Lower lobe of right lung (tissue), 2 donors: ENCODE data around the gene CHSY1. TPM values are rescaled to one million over a fixed set of nuclear protein-coding genes. Genes with fewer than 3 reads are reported as not detected.

Source experiments
- ATAC-seq, 2 donors: fragments of 200-7000 bp; cut with Tn5 transposase; one replicate each; pipeline ENCODE4 v1.9.1; 2020 to 2022; ENCODE audit warnings: mild to moderate bottlenecking in 2 of 2, moderate library complexity in 2 of 2
- DNase-seq: peaks from one replicate; pipeline ENCODE4 v3.0.0-alpha.2; 2020
- H3K27ac ChIP-seq: fragments of 200-600 bp; one replicate; pipeline ENCODE4 v1.8.0; 2022
- H3K27me3 ChIP-seq: fragments of 200-600 bp; one replicate; pipeline ENCODE4 v1.8.0; 2022; ENCODE audit warnings: low read depth
- H3K36me3 ChIP-seq: fragments of 200-600 bp; one replicate; pipeline ENCODE4 v1.8.0; 2022; ENCODE audit warnings: mild to moderate bottlenecking
- H3K4me1 ChIP-seq: fragments of 200-600 bp; one replicate; pipeline ENCODE4 v1.8.0; 2022
- H3K4me3 ChIP-seq: fragments of 200-600 bp; one replicate; pipeline ENCODE4 v1.8.0; 2022; ENCODE audit warnings: mild to moderate bottlenecking
- H3K9me3 ChIP-seq: fragments of 200-600 bp; one replicate; pipeline ENCODE4 v1.8.0; 2022
- intact Hi-C: fragments of 100-400 bp; cut with DNase I; formaldehyde crosslinking; loops from one replicate; pipeline ENCODE4 v1.11.0; 2022
- total RNA-seq: library from RNA; stranded (reverse); fragmentation: NEBNext Ultra II Directional; extraction: Animal tissue kit (Norgen Biotek cat#: 25700); gene quantifications from one replicate; pipeline ENCODE4 v1.2.1, GENCODE V29; 2021
- TF ChIP-seq, protein P1 (sequence below): fragments of 200-600 bp; IDR thresholded peaks from one replicate; pipeline ENCODE4 v1.8.0; 2022; ENCODE audit warnings: antibody characterized with exemption, mild to moderate bottlenecking
- donor health status: DM: no; HTN: yes; CAD: no; lungs with severe emphysema.

CHSY1 gene
- total RNA-seq, 1 donor from 2014 or later, result 25.6 TPM

DNA sequence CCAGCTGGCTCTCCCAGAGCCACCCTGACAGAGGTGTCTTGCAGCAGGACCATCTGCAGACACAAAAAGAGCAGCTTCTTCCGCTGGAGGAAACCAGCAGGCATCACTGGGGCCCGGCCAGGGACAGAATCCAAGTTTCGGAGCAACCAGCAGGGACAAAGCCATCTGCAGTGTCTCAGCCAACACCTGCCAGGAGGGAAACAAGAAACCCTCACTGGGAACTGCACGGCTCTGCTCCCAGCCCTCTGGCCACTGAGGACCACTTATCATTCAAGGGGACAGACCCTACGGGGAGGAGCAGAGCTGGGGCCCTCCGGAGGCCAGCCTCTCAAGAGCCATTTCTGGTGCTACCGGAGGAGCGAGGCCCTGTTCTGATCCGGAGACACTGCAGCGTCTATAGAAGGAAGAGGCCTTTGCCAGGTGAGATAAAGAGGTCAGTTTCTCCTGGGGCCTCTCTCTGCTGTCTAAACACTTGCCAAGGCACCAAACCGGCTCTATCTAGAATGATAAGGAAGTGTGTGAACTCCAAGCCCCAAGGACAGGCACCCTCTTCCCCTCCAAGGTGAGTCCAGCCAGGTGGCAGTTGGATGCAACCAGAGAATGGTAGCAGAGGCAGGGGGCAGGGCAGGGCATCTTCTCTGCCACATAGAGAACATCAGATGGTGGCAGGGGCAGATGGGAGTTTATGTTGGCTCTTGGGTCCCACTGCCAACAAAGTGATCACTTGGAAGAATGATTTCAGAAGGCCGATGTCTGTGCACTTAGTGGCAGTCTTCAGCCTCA lies 89.0 kb downstream of the CHSY1 start:
- no peak overlapping the region for H3K27ac ChIP-seq
- TF ChIP-seq, protein P1, sequence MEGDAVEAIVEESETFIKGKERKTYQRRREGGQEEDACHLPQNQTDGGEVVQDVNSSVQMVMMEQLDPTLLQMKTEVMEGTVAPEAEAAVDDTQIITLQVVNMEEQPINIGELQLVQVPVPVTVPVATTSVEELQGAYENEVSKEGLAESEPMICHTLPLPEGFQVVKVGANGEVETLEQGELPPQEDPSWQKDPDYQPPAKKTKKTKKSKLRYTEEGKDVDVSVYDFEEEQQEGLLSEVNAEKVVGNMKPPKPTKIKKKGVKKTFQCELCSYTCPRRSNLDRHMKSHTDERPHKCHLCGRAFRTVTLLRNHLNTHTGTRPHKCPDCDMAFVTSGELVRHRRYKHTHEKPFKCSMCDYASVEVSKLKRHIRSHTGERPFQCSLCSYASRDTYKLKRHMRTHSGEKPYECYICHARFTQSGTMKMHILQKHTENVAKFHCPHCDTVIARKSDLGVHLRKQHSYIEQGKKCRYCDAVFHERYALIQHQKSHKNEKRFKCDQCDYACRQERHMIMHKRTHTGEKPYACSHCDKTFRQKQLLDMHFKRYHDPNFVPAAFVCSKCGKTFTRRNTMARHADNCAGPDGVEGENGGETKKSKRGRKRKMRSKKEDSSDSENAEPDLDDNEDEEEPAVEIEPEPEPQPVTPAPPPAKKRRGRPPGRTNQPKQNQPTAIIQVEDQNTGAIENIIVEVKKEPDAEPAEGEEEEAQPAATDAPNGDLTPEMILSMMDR, result no peak
- peak; percentile 71 for DNase-seq
- no peaks in the 10 kb centered on the region for H3K36me3 ChIP-seq
- H3K4me3 ChIP-seq, result no peak overlapping the region
- peaks cover 27% of the 10 kb centered on the region for H3K9me3 ChIP-seq
- H3K4me1 ChIP-seq, result peaks cover 26% of the 10 kb centered on the region
- intact Hi-C loops, result no loop called here
- H3K27me3 ChIP-seq, result no peaks in the 10 kb centered on the region
- ATAC-seq, result peak in 1 of 2 donors; percentile 44

DNA sequence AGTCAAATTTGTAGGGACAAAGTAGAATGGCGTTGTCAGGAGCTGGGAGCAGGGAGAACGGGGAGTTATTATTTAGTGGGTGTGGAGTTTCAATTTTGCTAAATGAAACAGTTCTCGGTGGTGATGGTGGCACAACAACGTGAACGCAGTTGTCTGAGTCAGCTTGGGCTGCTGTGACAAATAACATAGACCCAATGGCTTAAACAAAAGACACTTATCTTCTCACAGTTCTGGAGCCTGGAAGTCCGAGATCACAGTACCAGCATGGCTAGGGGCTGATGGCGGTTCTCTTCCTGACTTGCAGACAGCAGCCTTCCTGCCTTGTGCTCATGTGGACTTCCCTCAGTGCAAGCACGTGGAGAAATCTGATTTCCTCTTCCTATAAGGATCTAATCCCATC lies 90.2 kb downstream of the CHSY1 start:
- H3K36me3 ChIP-seq, result no peaks in the 10 kb centered on the region
- TF ChIP-seq, protein P1, result no peak
- peaks cover 23% of the 10 kb centered on the region for H3K9me3 ChIP-seq
- H3K27ac ChIP-seq, result no peak overlapping the region
- ATAC-seq, result no peak
- peak; percentile 3 for DNase-seq
- H3K4me1 ChIP-seq, result peaks cover 14% of the 10 kb centered on the region
- no peak overlapping the region for H3K4me3 ChIP-seq
- H3K27me3 ChIP-seq, result no peaks in the 10 kb centered on the region
- intact Hi-C loops, result no loop called here

DNA sequence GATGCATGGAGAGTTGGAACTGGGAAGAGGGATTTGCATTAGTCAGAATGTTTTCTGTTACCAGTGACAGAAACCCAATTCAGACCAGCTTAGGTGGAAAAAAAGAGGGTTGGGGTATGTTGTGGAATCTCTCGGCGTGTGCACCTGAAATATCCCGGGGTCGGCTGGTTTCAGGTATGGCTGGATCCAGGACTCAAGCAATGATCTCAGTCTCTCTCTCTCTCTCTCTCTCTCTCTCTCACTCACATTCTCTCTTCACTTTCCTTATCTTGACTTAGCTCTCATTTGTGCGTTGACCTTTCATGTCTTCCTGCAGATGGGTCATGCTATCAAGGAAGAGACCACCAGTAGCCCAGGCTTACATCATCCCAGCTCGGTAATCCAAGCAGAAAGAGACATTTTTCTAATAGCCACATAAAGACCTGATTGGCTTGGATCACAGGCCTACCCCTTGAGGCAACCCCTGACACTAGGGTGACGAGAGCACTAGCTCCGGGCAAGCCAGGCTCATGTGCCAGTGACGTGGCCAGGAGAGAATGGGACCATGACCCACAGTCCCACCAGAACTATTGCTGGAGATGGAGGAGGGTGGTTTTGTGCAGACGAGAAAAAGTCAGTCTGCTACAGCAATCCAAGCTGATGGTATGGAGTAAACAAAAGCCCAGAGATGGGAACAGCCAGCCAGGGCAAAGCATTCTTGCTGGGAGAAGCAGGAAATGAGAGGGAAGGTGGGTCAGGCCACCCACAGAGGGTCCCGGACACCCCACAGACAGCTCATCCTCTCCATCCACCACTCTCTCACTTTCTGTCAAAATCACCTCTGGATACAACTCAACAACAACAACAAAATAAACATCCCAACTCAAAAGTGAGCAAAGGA lies 91.7 kb downstream of the CHSY1 start:
- Histone ChIP-seq H3K4me3 (no peak overlapping the region), H3K9me3 (peaks cover 8% of the 10 kb centered on the region), H3K27me3 (no peaks in the 10 kb centered on the region), H3K27ac (no peak overlapping the region), H3K4me1 (peaks cover 14% of the 10 kb centered on the region), H3K36me3 (no peaks in the 10 kb centered on the region)
- intact Hi-C loops, result no loop called here
- TF ChIP-seq, protein P1, result no peak
- no peak for DNase-seq
- no peak for ATAC-seq

DNA sequence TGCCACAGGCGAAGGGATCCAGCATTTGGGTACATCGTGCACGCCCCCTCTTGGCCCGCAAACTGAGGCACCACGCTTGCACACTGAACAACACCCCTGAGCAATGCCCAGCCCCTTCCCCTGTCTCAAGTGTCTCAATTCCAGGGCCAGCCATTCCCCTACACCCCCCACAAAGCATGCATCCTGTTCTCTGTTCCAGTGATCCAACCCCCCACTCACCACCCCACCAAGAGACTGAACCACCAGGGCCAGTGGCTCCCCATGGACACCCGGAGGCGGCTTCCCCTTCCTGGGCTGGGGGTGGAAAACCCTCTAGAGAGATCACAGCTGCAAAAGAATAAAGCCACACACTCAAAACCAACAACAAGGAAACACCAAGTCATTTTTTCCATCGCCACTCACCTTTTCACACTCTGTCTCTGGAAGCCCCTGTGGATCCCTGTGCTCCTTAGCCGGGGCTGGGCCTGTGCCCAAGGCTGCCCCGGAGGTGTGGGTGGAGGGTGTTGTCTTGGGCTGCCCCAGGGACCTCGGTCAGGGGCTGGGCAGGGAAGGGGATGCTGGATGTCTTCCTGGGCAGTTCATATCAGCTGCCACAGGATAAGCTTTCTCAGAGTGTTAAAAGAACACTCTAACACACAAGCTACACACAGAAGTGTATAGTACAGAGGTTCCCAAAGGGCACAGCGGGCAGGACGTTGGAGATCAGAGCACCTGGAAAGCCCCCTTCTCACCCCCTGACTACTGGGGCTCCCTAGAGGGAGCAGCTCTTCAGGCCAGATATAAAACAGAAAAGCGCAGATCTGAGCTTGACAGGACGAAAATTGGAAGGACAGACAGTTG lies 92.5 kb downstream of the CHSY1 start:
- no peak overlapping the region for H3K27ac ChIP-seq
- DNase-seq, result peak; percentile 24
- no peaks in the 10 kb centered on the region for H3K36me3 ChIP-seq
- H3K4me3 ChIP-seq, result no peak overlapping the region
- H3K4me1 ChIP-seq, result peaks cover 14% of the 10 kb centered on the region
- TF ChIP-seq, protein P1, result no peak
- no peaks in the 10 kb centered on the region for H3K27me3 ChIP-seq
- peaks cover 2% of the 10 kb centered on the region for H3K9me3 ChIP-seq
- no peak for ATAC-seq
- intact Hi-C loops, result no loop called here
